Peyer's patch (tissue), 4 donors: Measurements from ENCODE around the gene KIFC3. TPM values are rescaled to one million over a fixed set of nuclear protein-coding genes. Genes with fewer than 3 reads are reported as not detected.
A peak's percentile ranks its signal among the peaks of the same experiment; 100 is the strongest.
"Not testable (repeated sequence)": the region's sequence is repeated elsewhere in the genome, so short reads cannot be mapped to it uniquely, and the experiment has no call there.

Experiments used
- DNase-seq, 3 donors: peaks; one replicate each; pipeline ENCODE4 v3.0.0-alpha.2; 2017 to 2019
- H3K27ac ChIP-seq, 4 donors: fragments of 200-600 bp; sonication (generic); one replicate each; pipeline ENCODE4 v1.5.1; 2016 to 2019
- H3K27me3 ChIP-seq, 2 donors: fragments of 200-600 bp; sonication (generic); one replicate each; pipeline ENCODE4 v1.5.1; 2019
- H3K36me3 ChIP-seq, 3 donors: fragments of 200-600 bp; sonication (generic); one replicate each; pipeline ENCODE4 v1.5.1; 2016 to 2019
- H3K4me1 ChIP-seq, 4 donors: fragments of 200-600 bp; sonication (generic); one replicate each; pipeline ENCODE4 v1.5.1; 2016 to 2019
- H3K4me3 ChIP-seq, 4 donors: fragments of 200-600 bp; sonication (generic); 1 replicate in 3 of 4; 2 replicates in 1 of 4; pipeline ENCODE4 v1.5.1; 2016 to 2019; ENCODE audit warnings: mild to moderate bottlenecking in 1 of 4
- H3K9me3 ChIP-seq, 4 donors: fragments of 200-600 bp; sonication (generic); one replicate each; pipeline ENCODE4 v1.5.1; 2016 to 2019; ENCODE audit warnings: mild to moderate bottlenecking in 1 of 4
- POLR2A ChIP-seq, 2 donors: fragments of 450-650 bp; IDR thresholded peaks; one replicate each; pipeline ENCODE4 v1.5.1; 2017; ENCODE audit warnings: antibody characterized with exemption in 2 of 2, mild to moderate bottlenecking in 2 of 2, moderate library complexity in 2 of 2
- small RNA-seq, 2 donors: library from RNA; depleted of rRNA; stranded (forward); fragments of <200 nt; gene quantifications; one replicate each; pipeline ENCODE3, GENCODE V24; 2016
- total RNA-seq, 4 donors: library from RNA; depleted of rRNA; stranded (reverse); fragments of >200 nt; gene quantifications; one replicate each; pipeline ENCODE4 v1.1.0, GENCODE V29; 2016
- TF ChIP-seq, protein P1 (sequence below), 6 experiments: fragments of 450-650 bp in 4 of 6; fragments of 200-600 bp in 2 of 6; sonication (generic) in 1 of 6; IDR thresholded peaks; one replicate each; pipeline ENCODE4 v1.5.1; 2017 to 2019; ENCODE audit warnings: antibody characterized with exemption in 6 of 6, mild to moderate bottlenecking in 3 of 6, moderate library complexity in 1 of 6

Gene KIFC3
- total RNA-seq, 4 donors from 2014 or later = 29.7 to 530 (median 272) TPM

DNA sequence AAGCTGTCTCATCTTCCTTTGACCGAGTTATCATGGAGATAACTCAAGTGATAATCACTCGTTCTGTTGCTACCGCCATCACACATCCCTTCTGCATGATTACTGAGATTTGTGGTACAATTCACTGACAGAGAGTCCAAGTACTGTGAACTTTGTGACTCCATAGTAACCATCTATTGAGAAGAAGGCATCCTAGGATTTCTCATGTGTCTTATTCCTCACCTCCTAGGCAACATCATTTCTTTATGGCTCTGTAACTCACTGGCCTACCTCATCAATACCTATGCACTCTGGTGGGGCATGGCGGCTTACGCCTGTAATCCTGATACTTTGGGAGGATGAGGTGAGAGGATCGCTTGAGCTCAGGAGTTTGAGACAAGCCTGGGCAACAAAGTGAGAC is 88.2 kb downstream of the KIFC3 start:
- Histone ChIP-seq H3K27me3 (no peaks in the 10 kb centered on the region), H3K36me3 (no peaks in the 10 kb centered on the region), H3K9me3 (no peaks in the 10 kb centered on the region), H3K4me3 (no peak overlapping the region), H3K27ac (no peak overlapping the region), H3K4me1 (no peaks in the 10 kb centered on the region)
- TF ChIP-seq POLR2A (IDR thresholded peaks at IDR 0.05) = no peak
- TF ChIP-seq, protein P1, sequence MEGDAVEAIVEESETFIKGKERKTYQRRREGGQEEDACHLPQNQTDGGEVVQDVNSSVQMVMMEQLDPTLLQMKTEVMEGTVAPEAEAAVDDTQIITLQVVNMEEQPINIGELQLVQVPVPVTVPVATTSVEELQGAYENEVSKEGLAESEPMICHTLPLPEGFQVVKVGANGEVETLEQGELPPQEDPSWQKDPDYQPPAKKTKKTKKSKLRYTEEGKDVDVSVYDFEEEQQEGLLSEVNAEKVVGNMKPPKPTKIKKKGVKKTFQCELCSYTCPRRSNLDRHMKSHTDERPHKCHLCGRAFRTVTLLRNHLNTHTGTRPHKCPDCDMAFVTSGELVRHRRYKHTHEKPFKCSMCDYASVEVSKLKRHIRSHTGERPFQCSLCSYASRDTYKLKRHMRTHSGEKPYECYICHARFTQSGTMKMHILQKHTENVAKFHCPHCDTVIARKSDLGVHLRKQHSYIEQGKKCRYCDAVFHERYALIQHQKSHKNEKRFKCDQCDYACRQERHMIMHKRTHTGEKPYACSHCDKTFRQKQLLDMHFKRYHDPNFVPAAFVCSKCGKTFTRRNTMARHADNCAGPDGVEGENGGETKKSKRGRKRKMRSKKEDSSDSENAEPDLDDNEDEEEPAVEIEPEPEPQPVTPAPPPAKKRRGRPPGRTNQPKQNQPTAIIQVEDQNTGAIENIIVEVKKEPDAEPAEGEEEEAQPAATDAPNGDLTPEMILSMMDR (IDR thresholded peaks at IDR 0.05) = no peak
- DNase-seq = no peak

DNA sequence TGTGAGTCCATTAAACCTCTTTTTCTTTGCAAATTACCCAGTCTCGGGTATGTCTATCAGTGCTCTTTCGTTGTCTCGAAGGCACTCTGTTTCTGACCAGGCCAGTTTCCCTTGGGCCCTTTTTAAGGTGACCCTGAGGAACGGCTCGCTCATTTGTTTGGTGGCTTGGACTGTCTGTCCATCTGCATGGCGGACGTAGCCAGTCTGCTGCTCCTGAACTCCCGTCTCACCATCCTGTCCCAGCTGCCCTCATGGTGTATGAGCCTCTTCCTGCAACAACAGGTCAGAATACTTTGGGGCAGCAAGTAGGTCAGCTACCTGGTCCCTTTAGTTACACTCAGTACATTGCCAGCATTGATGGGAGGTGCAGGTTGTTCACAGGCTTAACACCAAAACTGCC is 88.7 kb downstream of the KIFC3 start:
- Histone ChIP-seq H3K27ac (no peak overlapping the region), H3K27me3 (no peaks in the 10 kb centered on the region), H3K4me3 (no peak overlapping the region), H3K4me1 (no peaks in the 10 kb centered on the region), H3K36me3 (no peaks in the 10 kb centered on the region), H3K9me3 (no peaks in the 10 kb centered on the region)
- no peak for TF ChIP-seq POLR2A (IDR thresholded peaks at IDR 0.05)
- TF ChIP-seq, protein P1 (IDR thresholded peaks at IDR 0.05) = no peak
- peak in 1 of 3 donors; percentile 19 for DNase-seq

DNA sequence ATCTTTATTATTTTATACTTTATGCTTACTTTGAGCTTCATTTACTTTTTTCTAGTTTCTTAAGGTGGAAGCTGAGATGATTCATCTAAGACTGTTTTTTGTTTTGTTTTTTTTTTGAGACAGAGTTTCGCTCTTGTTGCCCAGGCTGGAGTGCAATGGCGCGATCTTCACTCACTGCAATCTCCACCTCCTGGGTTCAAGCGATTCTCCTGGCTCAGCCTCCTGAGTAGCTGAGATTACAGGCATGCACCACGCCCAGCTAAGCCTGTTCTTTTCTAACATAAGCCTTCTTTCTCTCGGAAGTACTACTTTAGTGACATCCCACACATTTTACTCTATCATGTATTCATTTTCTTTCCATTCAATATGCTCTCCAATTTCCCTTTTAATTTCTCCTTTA is 89.7 kb downstream of the KIFC3 start:
- not testable (repeated sequence) for H3K27ac ChIP-seq, H3K9me3 ChIP-seq, H3K4me3 ChIP-seq, DNase-seq, H3K36me3 ChIP-seq, H3K4me1 ChIP-seq, H3K27me3 ChIP-seq

DNA sequence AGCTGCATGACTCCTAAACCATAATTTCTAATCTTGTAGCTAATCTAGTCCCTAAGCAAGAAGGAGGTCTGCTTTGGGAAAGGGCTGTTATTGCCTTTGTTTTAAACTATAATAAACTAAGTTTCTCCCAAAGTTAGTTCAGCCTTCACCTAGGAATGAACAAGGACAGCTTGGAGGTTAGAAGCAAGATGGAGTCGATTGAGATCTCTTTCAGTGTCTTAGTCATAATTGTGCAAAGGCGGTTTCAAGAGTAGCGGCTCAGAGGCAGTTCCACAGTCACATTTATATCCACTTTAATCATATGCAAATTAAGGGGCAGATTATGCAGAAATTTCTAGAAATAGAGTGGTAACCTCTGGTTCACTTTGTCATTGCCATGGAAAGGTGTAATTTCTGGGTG is 90.3 kb downstream of the KIFC3 start:
- no peak overlapping the region for H3K4me3 ChIP-seq
- H3K27me3 ChIP-seq = no peaks in the 10 kb centered on the region
- H3K27ac ChIP-seq = no peak overlapping the region
- TF ChIP-seq, protein P1 (IDR thresholded peaks at IDR 0.05) = no peak
- no peak for TF ChIP-seq POLR2A (IDR thresholded peaks at IDR 0.05)
- no peaks in the 10 kb centered on the region for H3K9me3 ChIP-seq
- no peaks in the 10 kb centered on the region for H3K4me1 ChIP-seq
- no peaks in the 10 kb centered on the region for H3K36me3 ChIP-seq
- DNase-seq = no peak

DNA sequence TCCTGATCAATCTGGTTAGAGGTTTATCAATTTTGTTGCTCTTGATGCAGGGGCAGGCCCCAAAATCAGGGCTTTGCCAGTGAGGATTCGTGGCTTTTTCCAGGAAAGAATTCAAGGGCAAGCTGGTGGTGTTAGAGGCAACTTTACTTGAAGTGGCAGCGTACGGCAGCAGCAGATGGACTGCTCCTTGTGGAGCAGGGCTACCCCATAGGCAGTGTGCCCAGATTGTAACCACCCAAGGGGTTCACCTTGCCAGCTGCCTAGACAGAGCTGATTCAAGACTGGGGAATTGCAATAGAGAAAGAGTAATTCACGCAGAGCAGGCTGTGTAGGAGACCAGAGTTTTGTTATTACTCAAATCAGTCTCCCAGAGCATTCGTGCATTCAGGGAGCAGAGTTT is 90.9 kb downstream of the KIFC3 start:
- Histone ChIP-seq H3K9me3 (no peaks in the 10 kb centered on the region), H3K27me3 (no peaks in the 10 kb centered on the region), H3K4me3 (no peak overlapping the region), H3K36me3 (no peaks in the 10 kb centered on the region), H3K4me1 (no peaks in the 10 kb centered on the region), H3K27ac (no peak overlapping the region)
- DNase-seq = no peak
- TF ChIP-seq, protein P1 (IDR thresholded peaks at IDR 0.05) = no peak
- TF ChIP-seq POLR2A (IDR thresholded peaks at IDR 0.05) = no peak

DNA sequence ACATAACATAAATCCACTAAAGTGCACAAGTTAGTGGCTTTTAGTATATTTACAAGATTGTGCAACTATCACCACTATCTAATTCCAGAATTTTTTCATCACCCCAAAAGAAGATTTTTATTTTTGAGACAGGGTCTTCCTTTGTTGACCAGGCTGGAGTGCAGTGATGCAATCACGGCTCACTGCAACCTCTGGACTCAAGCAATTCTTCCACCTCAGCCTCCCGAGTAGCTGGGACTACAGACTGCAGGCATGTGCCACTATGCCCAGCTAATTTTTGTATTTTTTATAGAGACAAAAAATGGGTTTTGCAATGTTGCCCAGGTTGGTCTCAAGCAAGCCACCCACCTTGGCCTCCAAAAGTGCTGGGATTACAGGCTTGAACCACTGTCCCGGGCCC is 92.6 kb downstream of the KIFC3 start:
- Histone ChIP-seq H3K27ac (no peak overlapping the region), H3K27me3 (no peaks in the 10 kb centered on the region), H3K9me3 (no peaks in the 10 kb centered on the region), H3K4me3 (no peak overlapping the region), H3K4me1 (no peaks in the 10 kb centered on the region), H3K36me3 (no peaks in the 10 kb centered on the region)
- TF ChIP-seq, protein P1 (IDR thresholded peaks at IDR 0.05) = no peak
- TF ChIP-seq POLR2A (IDR thresholded peaks at IDR 0.05) = no peak
- peak in 1 of 3 donors; percentile 9 for DNase-seq

Small RNA genes within 50 kb of the gene (small RNA-seq; reads per million reads assigned to genes)
- gene MIR6772 (0 reads per million in 2 donors), gene RNU6-20P (0 reads per million in 2 donors)

Other genes starting within 250 kb of the KIFC3 start
- 10 to 100 TPM; 12.8 to 50.3 (median 34.7) TPM for gene ADGRG1, start 173.9 kb downstream of the KIFC3 start, total RNA-seq
- gene ADGRG3, start 134.2 kb downstream of the KIFC3 start, total RNA-seq = 1 to 10 TPM in 3 of 4 donors, under 1 TPM in 1; 0.47 to 4.1 (median 1.9) TPM
- gene DRC7, start 107.7 kb downstream of the KIFC3 start, total RNA-seq = not detected
- gene KATNB1, start 66.7 kb downstream of the KIFC3 start, total RNA-seq = 10 to 100 TPM; 17.7 to 27.1 (median 21.7) TPM
- 1 to 10 TPM in 2 of 4 donors, not detected in 2; 1.1 to 2.8 TPM for gene CNGB1, start 168.6 kb upstream of the KIFC3 start, total RNA-seq
- 10 to 100 TPM in 2 of 4 donors, 1 to 10 TPM in 2; 3.3 to 12.1 (median 8.4) TPM for gene ZNF319, start 198.2 kb upstream of the KIFC3 start, total RNA-seq
- 10 to 100 TPM; 25.6 to 80.0 (median 42.7) TPM for gene USB1, start 198.9 kb upstream of the KIFC3 start, total RNA-seq
- 100 to 1,000 TPM in 3 of 4 donors, 10 to 100 TPM in 1; 13.2 to 142 (median 134) TPM for gene MMP15, start 223.3 kb upstream of the KIFC3 start, total RNA-seq